Measurements from ENCODE around the gene ANXA9.

Gene ANXA9

GRCh38 chr1:150981805-150982712 is at the start of gene ANXA9:
TSS of gene ANXA9 (plus strand) at chr1:150982292. CDS start at chr1:150983106, 814 bp downstream.
- no peak for DNase-seq

GRCh38 chr1:150944856-150945255 is 37.2 kb upstream of the ANXA9 start:
- no peak for DNase-seq

- DNase-seq: no peak
Measured at GRCh38 chr1:150954708-150955107, 27.4 kb upstream of the ANXA9 start.

GRCh38 chr1:150955280-150955679 is 26.8 kb upstream of the ANXA9 start:
- no peak for DNase-seq

GRCh38 chr1:150957666-150958065 is 24.4 kb upstream of the ANXA9 start:
- no peak for DNase-seq

- DNase-seq: no peak
Measured at GRCh38 chr1:150960646-150961045, 21.4 kb upstream of the ANXA9 start.

GRCh38 chr1:150961756-150962155 is 20.3 kb upstream of the ANXA9 start:
- no peak for DNase-seq

- DNase-seq: no peak
Measured at GRCh38 chr1:150963321-150964163, 18.6 kb upstream of the ANXA9 start.

- DNase-seq: no peak
Measured at GRCh38 chr1:150964164-150964489, 18.0 kb upstream of the ANXA9 start.

GRCh38 chr1:150965605-150966004 is 16.5 kb upstream of the ANXA9 start:
- DNase-seq: no peak

- DNase-seq: no peak
Measured at GRCh38 chr1:150966011-150966410, 16.1 kb upstream of the ANXA9 start.

- DNase-seq: no peak
Measured at GRCh38 chr1:150967936-150968335, 14.2 kb upstream of the ANXA9 start.

- DNase-seq: no peak
Measured at GRCh38 chr1:150968491-150968890, 13.6 kb upstream of the ANXA9 start.

- DNase-seq: no peak
Measured at GRCh38 chr1:150969626-150970025, 12.5 kb upstream of the ANXA9 start.

GRCh38 chr1:150970808-150971582 is 11.1 kb upstream of the ANXA9 start:
- no peak for DNase-seq

GRCh38 chr1:150971583-150972416 is 10.3 kb upstream of the ANXA9 start:
- DNase-seq: no peak

GRCh38 chr1:150972417-150972940 is 9.6 kb upstream of the ANXA9 start:
- DNase-seq: no peak

- no peak for DNase-seq
Measured at GRCh38 chr1:150973258-150973835, 8.7 kb upstream of the ANXA9 start.

- peak; percentile 56 for DNase-seq
Measured at GRCh38 chr1:150973836-150974579, 8.1 kb upstream of the ANXA9 start.

- peak; percentile 83 for DNase-seq
Measured at GRCh38 chr1:150974580-150975478, 7.3 kb upstream of the ANXA9 start, which contains the start of gene CERS2. TSS of gene CERS2 (minus strand) at chr1:150974835. CDS start at chr1:150969090, 5,745 bp downstream.

Data from activated T-cell treated with anti-CD3 and anti-CD28 coated beads, Interleukin-2, amount 50 U/mL, for 1 hour (primary cell).